PC-9 (cell line): Measurements from ENCODE around the gene VOPP1. TPM values are rescaled to one million over a fixed set of nuclear protein-coding genes. Genes with fewer than 3 reads are reported as not detected.

Experiments used
- BruUV-seq: library from RNA; stranded (reverse); fragments of 400-500 nt; replicated peaks from 2 replicates; lab custom pipeline; 2021; lab: Mats Ljungman, UMichigan
- CTCF ChIA-PET: fragments of 300-600 bp; sonication (Branson Sonifier 250); formaldehyde crosslinking; loops from one replicate; lab custom pipeline; 2022; ENCODE audit warnings: antibody characterized with exemption; lab: Charles Lee
- POLR2A ChIA-PET: fragments of 300-600 bp; sonication (Branson Sonifier 250); formaldehyde crosslinking; loops from one replicate; lab custom pipeline; 2022; ENCODE audit warnings: antibody characterized with exemption; ENCODE audit not compliant: unreplicated experiment; lab: Charles Lee
- DNase-seq, 2 experiments: peaks; one replicate each; pipeline versions ENCODE4 v3.0.0 to v3.0.0-alpha.2; 2015 to 2022; ENCODE audit warnings: mixed read lengths in 1 of 2
- H2AFZ ChIP-seq: fragments of 200-600 bp; sonication (generic); 2 replicates; pipeline ENCODE4 v1.8.1; 2017; ENCODE audit warnings: antibody characterized with exemption
- H3F3A ChIP-seq: fragments of 200-600 bp; sonication (generic); 2 replicates; pipeline ENCODE4 v1.8.1; 2017; ENCODE audit warnings: antibody characterized with exemption, mild to moderate bottlenecking, low read depth; ENCODE audit not compliant: insufficient read depth
- H3K27ac ChIP-seq: fragments of 200-600 bp; sonication (generic); 2 replicates; pipeline ENCODE4 v1.6.1; 2016; ENCODE audit warnings: mixed run types
- H3K27me3 ChIP-seq: fragments of 200-600 bp; sonication (generic); 2 replicates; pipeline ENCODE4 v1.6.1; 2016; ENCODE audit warnings: low read depth, mixed run types; ENCODE audit not compliant: insufficient read depth
- H3K36me3 ChIP-seq: fragments of 200-600 bp; sonication (generic); 2 replicates; pipeline ENCODE4 v1.6.1; 2016; ENCODE audit warnings: low read depth, mixed run types
- H3K4me1 ChIP-seq: fragments of 200-600 bp; sonication (generic); replicated peaks from 2 replicates; pipeline ENCODE4 v1.6.1; 2016; ENCODE audit warnings: mixed run types; ENCODE audit not compliant: insufficient read depth
- H3K4me2 ChIP-seq: fragments of 200-600 bp; sonication (generic); 2 replicates; pipeline ENCODE4 v1.6.1; 2017; ENCODE audit warnings: mixed run types
- H3K4me3 ChIP-seq: fragments of 200-600 bp; sonication (generic); 2 replicates; pipeline ENCODE4 v1.6.1; 2016; ENCODE audit warnings: mixed run types
- H3K79me2 ChIP-seq: fragments of 200-600 bp; sonication (generic); 2 replicates; pipeline ENCODE4 v1.6.1; 2017; ENCODE audit warnings: low read depth, mixed run types
- H3K9me2 ChIP-seq: fragments of 200-600 bp; sonication (generic); 2 replicates; pipeline ENCODE4 v1.8.1; 2017; ENCODE audit warnings: mild to moderate bottlenecking; ENCODE audit not compliant: insufficient read depth
- H3K9me3 ChIP-seq: fragments of 200-600 bp; sonication (generic); 2 replicates; pipeline ENCODE4 v1.8.1; 2016; ENCODE audit warnings: low read depth; ENCODE audit not compliant: insufficient read depth
- H4K20me1 ChIP-seq: fragments of 200-600 bp; sonication (generic); 2 replicates; pipeline ENCODE4 v1.8.1; 2017; ENCODE audit not compliant: insufficient read depth
- CTCF ChIP-seq: fragments of 200-600 bp; sonication (generic); conservative IDR thresholded peaks from 2 replicates; pipeline ENCODE4 v1.6.1; 2017; ENCODE audit warnings: mixed run types, antibody characterized with exemption, mild to moderate bottlenecking, moderate library complexity
- EZH2 ChIP-seq: fragments of 200-600 bp; sonication (generic); IDR thresholded peaks from 2 replicates; pipeline ENCODE4 v1.8.0; 2017; ENCODE audit warnings: antibody characterized with exemption, low read depth
- intact Hi-C: fragments of 100-400 bp; cut with micrococcal nuclease; formaldehyde crosslinking; loops from one replicate; pipeline ENCODE4 v1.10.0; 2022; ENCODE audit not compliant: unreplicated experiment
- total RNA-seq: library from RNA; stranded (reverse); gene quantifications from 2 replicates; pipeline ENCODE4 v1.2.3, GENCODE V29; 2021

VOPP1 gene
- total RNA-seq, 1 experiment from 2014 or later, result 207 TPM

GRCh38 chr7:55452971-55453370 lies 119.3 kb downstream of the VOPP1 start:
- H3K9me3 ChIP-seq, result peaks cover 10% of the 10 kb centered on the region; the same call in 1 of the 2 replicates
- ChIA-PET CTCF (no interaction called here), POLR2A (interaction anchor here (0.6 kb wide), 2 partner anchors 32 to 188 kb away, joined by 3 to 9 read pairs; no protein-coding TSS in a partner anchor)
- H3K27ac ChIP-seq, result no peak overlapping the region
- H3K79me2 ChIP-seq, result no peaks in the 10 kb centered on the region
- no peaks in the 10 kb centered on the region for H3K9me2 ChIP-seq
- H3K36me3 ChIP-seq, result peaks cover 3% of the 10 kb centered on the region; the same call in 1 of the 2 replicates
- intact Hi-C loops, result no loop called here
- no TSS peak for BruUV-seq
- no peaks in the 10 kb centered on the region for H3F3A ChIP-seq
- H4K20me1 ChIP-seq, result no peaks in the 10 kb centered on the region
- H3K4me2 ChIP-seq, result no peak overlapping the region
- no peaks in the 10 kb centered on the region for H3K27me3 ChIP-seq
- no peak overlapping the region for H2AFZ ChIP-seq
- TF ChIP-seq CTCF, result no peak
- no peak for TF ChIP-seq EZH2
- no peaks in the 10 kb centered on the region for H3K4me1 ChIP-seq
- DNase-seq, result no peak
- H3K4me3 ChIP-seq, result no peak overlapping the region

- CTCF ChIA-PET, result no interaction called here
- no peak for DNase-seq
- H3K36me3 ChIP-seq, result peaks cover 2% of the 10 kb centered on the region; the same call in 1 of the 2 replicates
- H3K79me2 ChIP-seq, result no peaks in the 10 kb centered on the region
- H3K27ac ChIP-seq, result no peak overlapping the region
- BruUV-seq, result no TSS peak
- POLR2A ChIA-PET, result interaction anchor here (0.6 kb wide), 1 partner anchor 70 kb away, joined by 3 read pairs; no protein-coding TSS in a partner anchor
- no peak overlapping the region for H3K4me3 ChIP-seq
- no peaks in the 10 kb centered on the region; the same call in 1 of the 2 replicates for H4K20me1 ChIP-seq
- no peaks in the 10 kb centered on the region for H3K9me2 ChIP-seq
- intact Hi-C loops, result no loop called here
- no peaks in the 10 kb centered on the region for H3K4me1 ChIP-seq
- TF ChIP-seq CTCF (no peak), EZH2 (no peak)
- no peak overlapping the region for H2AFZ ChIP-seq
- H3F3A ChIP-seq, result no peaks in the 10 kb centered on the region
- no peaks in the 10 kb centered on the region; the same call in 1 of the 2 replicates for H3K9me3 ChIP-seq
- H3K4me2 ChIP-seq, result no peak overlapping the region
- H3K27me3 ChIP-seq, result no peaks in the 10 kb centered on the region
These were observed 122.2 kb downstream of the VOPP1 start for GRCh38 chr7:55449992-55450535.

GRCh38 chr7:55449205-55449991 lies 122.9 kb downstream of the VOPP1 start:
- Histone ChIP-seq H2AFZ (no peak overlapping the region), H3K4me3 (no peak overlapping the region)
- no peak for DNase-seq

More at GRCh38 chr7:55449205-55449991, 122.9 kb downstream of the VOPP1 start:
- Histone ChIP-seq H3K79me2 (no peaks in the 10 kb centered on the region), H3K9me2 (no peaks in the 10 kb centered on the region), H3F3A (0 out of 2 replicates have a peak, but pooled peaks cover 3% of the 10 kb centered on the region), H4K20me1 (no peaks in the 10 kb centered on the region; the same call in 1 of the 2 replicates), H3K27ac (no peak overlapping the region), H3K27me3 (no peaks in the 10 kb centered on the region), H3K36me3 (no peaks in the 10 kb centered on the region), H3K4me2 (no peak overlapping the region), H3K4me1 (no peaks in the 10 kb centered on the region), H3K9me3 (no peaks in the 10 kb centered on the region; the same call in 1 of the 2 replicates)
- BruUV-seq, result no TSS peak
- CTCF ChIA-PET, result no interaction called here
- POLR2A ChIA-PET, result no interaction called here
- no peak for TF ChIP-seq CTCF
- TF ChIP-seq EZH2, result no peak
- intact Hi-C loops, result no loop called here
